OCI-LY3 (cell line): Measurements from ENCODE around the gene LRRN2.
A peak's percentile ranks its signal among the peaks of the same experiment; 100 is the strongest.
"Not testable (repeated sequence)": the region's sequence is repeated elsewhere in the genome, so short reads cannot be mapped to it uniquely, and the experiment has no call there.

Source experiments
- H2AFZ ChIP-seq: fragments of 200-600, 300-600 bp; shearing (Covaris generic); 2 replicates; pipeline ENCODE4 v1.6.0; 2014; ENCODE audit warnings: antibody characterized with exemption, low read depth, low read length
- H3K27ac ChIP-seq: fragments of 200-600, 300-600 bp; sonication (generic); 2 replicates; pipeline ENCODE4 v1.5.1; 2014; ENCODE audit warnings: mild to moderate bottlenecking, low read length, moderate library complexity, mixed read lengths
- H3K27me3 ChIP-seq: fragments of 200-600, 300-600 bp; sonication (generic); 2 replicates; pipeline ENCODE4 v1.6.1; 2014; ENCODE audit warnings: low read depth, low read length, mixed read lengths
- H3K36me3 ChIP-seq: fragments of 200-600, 300-600 bp; sonication (generic); replicated peaks from 2 replicates; pipeline ENCODE3; 2014; ENCODE audit warnings: low read depth, low read length, mixed read lengths
- H3K4me1 ChIP-seq: fragments of 300-600, 200-600 bp; sonication (generic); 2 replicates; pipeline ENCODE4 v1.6.1; 2014; ENCODE audit warnings: low read length, mixed read lengths
- H3K4me2 ChIP-seq: fragments of 200-600, 300-600 bp; sonication (generic); 2 replicates; pipeline ENCODE4 v1.6.1; 2014; ENCODE audit warnings: low read length, mixed read lengths
- H3K4me3 ChIP-seq: fragments of 300-600, 200-600 bp; sonication (generic); 2 replicates; pipeline ENCODE4 v1.5.1; 2014; ENCODE audit warnings: antibody characterized with exemption, mild to moderate bottlenecking, low read length, moderate library complexity
- H3K79me2 ChIP-seq: fragments of 300-600, 200-600 bp; shearing (Covaris generic); 2 replicates; pipeline ENCODE4 v1.6.1; 2014; ENCODE audit warnings: mild to moderate bottlenecking, low read length, mixed read lengths
- H3K9ac ChIP-seq: fragments of 300-600, 200-600 bp; shearing (Covaris generic); 2 replicates; pipeline ENCODE4 v1.6.0; 2014; ENCODE audit warnings: mild to moderate bottlenecking, low read length, moderate library complexity
- H3K9me3 ChIP-seq: fragments of 200-600, 300-600 bp; shearing (Covaris generic); 2 replicates; pipeline ENCODE4 v1.6.1; 2014; ENCODE audit warnings: low read length, mixed read lengths; ENCODE audit not compliant: insufficient read depth
- H4K20me1 ChIP-seq: fragments of 200-600, 300-600 bp; sonication (generic); 2 replicates; pipeline ENCODE4 v1.6.1; 2016; ENCODE audit warnings: low read length, mixed read lengths; ENCODE audit not compliant: insufficient read depth
- CTCF ChIP-seq: fragments of 200-600, 300-600 bp; sonication (generic); IDR thresholded peaks from 2 replicates; pipeline ENCODE4 v1.5.1; 2014; ENCODE audit warnings: antibody characterized with exemption, low read length, low read depth
- EZH2phosphoT487 ChIP-seq: fragments of 200-600 bp; shearing (Covaris generic); IDR thresholded peaks from 2 replicates; pipeline ENCODE4 v1.6.1; 2018; ENCODE audit warnings: antibody characterized with exemption, mixed run types, low read depth

LRRN2 gene

GRCh38 chr1:204728456-204728855 lies 42.9 kb upstream of the LRRN2 start:
- no peaks in the 10 kb centered on the region for H3K79me2 ChIP-seq
- no peak for TF ChIP-seq EZH2phosphoT487
- no peak for TF ChIP-seq CTCF
- no peak overlapping the region for H3K4me2 ChIP-seq
- no peak overlapping the region for H3K9ac ChIP-seq
- no peaks in the 10 kb centered on the region for H3K36me3 ChIP-seq
- no peak overlapping the region for H2AFZ ChIP-seq
- peaks cover 37% of the 10 kb centered on the region for H3K27me3 ChIP-seq
- H3K4me1 ChIP-seq, result peaks cover 13% of the 10 kb centered on the region
- no peak overlapping the region for H3K27ac ChIP-seq
- H3K4me3 ChIP-seq, result no peak overlapping the region
- H4K20me1 ChIP-seq, result no peaks in the 10 kb centered on the region
- H3K9me3 ChIP-seq, result no peaks in the 10 kb centered on the region

- Histone ChIP-seq H3K4me1 (peaks cover 13% of the 10 kb centered on the region), H4K20me1 (no peaks in the 10 kb centered on the region), H3K9ac (no peak overlapping the region), H3K79me2 (no peaks in the 10 kb centered on the region), H3K27me3 (peaks cover 34% of the 10 kb centered on the region), H3K36me3 (no peaks in the 10 kb centered on the region), H2AFZ (no peak overlapping the region), H3K27ac (no peak overlapping the region), H3K9me3 (no peaks in the 10 kb centered on the region), H3K4me2 (no peak overlapping the region), H3K4me3 (no peak overlapping the region)
- TF ChIP-seq EZH2phosphoT487 (no peak), CTCF (no peak)
Observed at GRCh38 chr1:204728045-204728444, 42.5 kb upstream of the LRRN2 start.

GRCh38 chr1:204727438-204727837 lies 41.9 kb upstream of the LRRN2 start:
- H3K4me1 ChIP-seq, result peaks cover 13% of the 10 kb centered on the region
- H3K27me3 ChIP-seq, result peaks cover 34% of the 10 kb centered on the region
- H3K4me2 ChIP-seq, result not testable (repeated sequence)

GRCh38 chr1:204726478-204726877 lies 40.9 kb upstream of the LRRN2 start:
- no peak overlapping the region for H3K4me3 ChIP-seq
- no peak overlapping the region for H3K27ac ChIP-seq
- H3K27me3 ChIP-seq, result peaks cover 27% of the 10 kb centered on the region
- H3K36me3 ChIP-seq, result no peaks in the 10 kb centered on the region
- TF ChIP-seq EZH2phosphoT487 (no peak), CTCF (no peak)
- peaks cover 13% of the 10 kb centered on the region for H3K4me1 ChIP-seq
- H2AFZ ChIP-seq, result no peak overlapping the region
- no peak overlapping the region for H3K9ac ChIP-seq
- H3K4me2 ChIP-seq, result peak overlapping the region; percentile 14
- H3K79me2 ChIP-seq, result no peaks in the 10 kb centered on the region
- H4K20me1 ChIP-seq, result no peaks in the 10 kb centered on the region
- H3K9me3 ChIP-seq, result no peaks in the 10 kb centered on the region

More at GRCh38 chr1:204727438-204727837, 41.9 kb upstream of the LRRN2 start:
- not testable (repeated sequence) for H3K4me3 ChIP-seq, H3K27ac ChIP-seq, H3K36me3 ChIP-seq, H2AFZ ChIP-seq, H3K9ac ChIP-seq, H3K9me3 ChIP-seq, H4K20me1 ChIP-seq, H3K79me2 ChIP-seq
